Uterus (tissue), 4 donors: ENCODE results near the gene SLC44A5. TPM values are rescaled to one million over a fixed set of nuclear protein-coding genes. Genes with fewer than 3 reads are reported as not detected.

Source experiments
- DNase-seq, 2 donors: peaks; one replicate each; pipeline ENCODE4 v3.0.0-alpha.2; 2019 to 2020
- H3K27ac ChIP-seq, 2 donors: fragments of 200-600 bp; sonication (generic); 1 replicate in 1 of 2; 2 replicates in 1 of 2; pipeline ENCODE4 v1.5.1; 2016 to 2018
- H3K27me3 ChIP-seq, 2 donors: fragments of 200-600 bp; sonication (generic); one replicate each; pipeline ENCODE4 v1.5.1; 2018 to 2019; ENCODE audit warnings: control low read depth in 1 of 2
- H3K36me3 ChIP-seq, 2 donors: fragments of 200-600 bp; sonication (generic); one replicate each; pipeline ENCODE4 v1.5.1; 2019; ENCODE audit warnings: control low read depth in 1 of 2
- H3K4me1 ChIP-seq, 2 donors: fragments of 200-600 bp; sonication (generic); one replicate each; pipeline ENCODE4 v1.5.1; 2018 to 2019; ENCODE audit warnings: control low read depth in 1 of 2
- H3K4me3 ChIP-seq, 2 donors: fragments of 200-600 bp; sonication (generic); 1 replicate in 1 of 2; 2 replicates in 1 of 2; pipeline ENCODE4 v1.5.1; 2018 to 2019; ENCODE audit warnings: mild to moderate bottlenecking in 1 of 2
- H3K9me3 ChIP-seq, 2 donors: fragments of 200-600 bp; sonication (generic); one replicate each; pipeline ENCODE4 v1.5.1; 2019; ENCODE audit warnings: control low read depth in 1 of 2
- CTCF ChIP-seq, 4 experiments: fragments of 200-600 bp in 2 of 4; fragments of 450-650 bp in 2 of 4; sonication (generic) in 2 of 4; IDR thresholded peaks; one replicate each; pipeline ENCODE4 v1.5.1; 2016 to 2019; ENCODE audit warnings: antibody characterized with exemption in 4 of 4, mild to moderate bottlenecking in 2 of 4, moderate library complexity in 1 of 4
- POLR2A ChIP-seq, 2 donors: fragments of 450-650 bp; IDR thresholded peaks; one replicate each; pipeline ENCODE4 v1.6.1; 2016; ENCODE audit warnings: antibody characterized with exemption in 2 of 2, mild to moderate bottlenecking in 1 of 2, moderate library complexity in 1 of 2
- intact Hi-C: fragments of 100-400 bp; cut with DNase I; formaldehyde crosslinking; loops from one replicate; pipeline ENCODE4 v1.15.1; 2023; ENCODE audit warnings: low total_unique reads
- total RNA-seq, 4 donors: library from RNA; depleted of rRNA in 3 of 4; stranded (reverse); fragments of >200 nt in 3 of 4; gene quantifications; one replicate each; pipeline versions ENCODE4 v1.1.0 to v1.2.4, GENCODE V29; 2014 to 2023
- donor health status: DM: yes; HTN: yes; CAD: no.

The SLC44A5 gene
- total RNA-seq, 4 donors from 2014 or later = 1.6 to 5.5 (median 5.4) TPM; not detected in 1

GRCh38 chr1:75341537-75341936 lies 269.4 kb downstream of the SLC44A5 start:
- no peaks in the 10 kb centered on the region for H3K4me1 ChIP-seq
- intact Hi-C loops = no loop called here

GRCh38 chr1:75338616-75339483 lies 272.1 kb downstream of the SLC44A5 start:
- no peaks in the 10 kb centered on the region for H3K9me3 ChIP-seq
- H3K36me3 ChIP-seq = no peaks in the 10 kb centered on the region
- TF ChIP-seq POLR2A (IDR thresholded peaks at IDR 0.05) (no peak), CTCF (IDR thresholded peaks at IDR 0.05) (no peak)
- no peak overlapping the region for H3K27ac ChIP-seq
- DNase-seq = no peak
- no peak overlapping the region for H3K4me3 ChIP-seq
- intact Hi-C loops = no loop called here
- no peaks in the 10 kb centered on the region for H3K4me1 ChIP-seq
- no peaks in the 10 kb centered on the region for H3K27me3 ChIP-seq

More at GRCh38 chr1:75341537-75341936, 269.4 kb downstream of the SLC44A5 start:
- H3K27me3 ChIP-seq = no peaks in the 10 kb centered on the region
- no peak overlapping the region for H3K4me3 ChIP-seq
- no peaks in the 10 kb centered on the region for H3K9me3 ChIP-seq
- TF ChIP-seq CTCF (IDR thresholded peaks at IDR 0.05) = no peak
- H3K36me3 ChIP-seq = no peaks in the 10 kb centered on the region
- no peak for DNase-seq
- H3K27ac ChIP-seq = no peak overlapping the region

GRCh38 chr1:75334876-75335389 lies 276.0 kb downstream of the SLC44A5 start:
- intact Hi-C loops = no loop called here

GRCh38 chr1:75330624-75331023 lies 280.3 kb downstream of the SLC44A5 start:
- Histone ChIP-seq H3K4me1 (no peaks in the 10 kb centered on the region), H3K9me3 (no peaks in the 10 kb centered on the region), H3K27ac (no peak overlapping the region), H3K36me3 (no peaks in the 10 kb centered on the region), H3K4me3 (no peak overlapping the region), H3K27me3 (no peaks in the 10 kb centered on the region)
- no peak for DNase-seq
- TF ChIP-seq POLR2A (IDR thresholded peaks at IDR 0.05) (no peak), CTCF (IDR thresholded peaks at IDR 0.05) (no peak)
- intact Hi-C loops = no loop called here

More at GRCh38 chr1:75334876-75335389, 276.0 kb downstream of the SLC44A5 start:
- no peaks in the 10 kb centered on the region for H3K9me3 ChIP-seq
- H3K27me3 ChIP-seq = no peaks in the 10 kb centered on the region
- no peak overlapping the region for H3K4me3 ChIP-seq
- H3K4me1 ChIP-seq = no peaks in the 10 kb centered on the region
- no peaks in the 10 kb centered on the region for H3K36me3 ChIP-seq
- TF ChIP-seq CTCF (IDR thresholded peaks at IDR 0.05) = no peak
- no peak for TF ChIP-seq POLR2A (IDR thresholded peaks at IDR 0.05)
- no peak overlapping the region for H3K27ac ChIP-seq
- DNase-seq = no peak

- no peak for DNase-seq
- Histone ChIP-seq H3K27me3 (no peaks in the 10 kb centered on the region), H3K4me1 (no peaks in the 10 kb centered on the region), H3K9me3 (no peaks in the 10 kb centered on the region), H3K36me3 (no peaks in the 10 kb centered on the region), H3K27ac (no peak overlapping the region), H3K4me3 (no peak overlapping the region)
- intact Hi-C loops = no loop called here
- TF ChIP-seq CTCF (IDR thresholded peaks at IDR 0.05) (no peak), POLR2A (IDR thresholded peaks at IDR 0.05) (no peak)
Measured at GRCh38 chr1:75328691-75329090, 282.2 kb downstream of the SLC44A5 start.
